UCSD-AML1 (cell line): ENCODE results near the gene LYVE1.

Experiments used
- DNase-seq: peaks from one replicate; lab custom pipeline; 2025; ENCODE audit not compliant: unreplicated experiment; lab: John Stamatoyannopoulos, UW

The LYVE1 gene

GRCh38 chr11:10594407-10594806 lies 25.9 kb upstream of the LYVE1 start:
- no peak for DNase-seq

- no peak for DNase-seq
Measured at GRCh38 chr11:10592331-10592730, 23.9 kb upstream of the LYVE1 start.

GRCh38 chr11:10591741-10592140 lies 23.3 kb upstream of the LYVE1 start:
- DNase-seq: no peak

DNA sequence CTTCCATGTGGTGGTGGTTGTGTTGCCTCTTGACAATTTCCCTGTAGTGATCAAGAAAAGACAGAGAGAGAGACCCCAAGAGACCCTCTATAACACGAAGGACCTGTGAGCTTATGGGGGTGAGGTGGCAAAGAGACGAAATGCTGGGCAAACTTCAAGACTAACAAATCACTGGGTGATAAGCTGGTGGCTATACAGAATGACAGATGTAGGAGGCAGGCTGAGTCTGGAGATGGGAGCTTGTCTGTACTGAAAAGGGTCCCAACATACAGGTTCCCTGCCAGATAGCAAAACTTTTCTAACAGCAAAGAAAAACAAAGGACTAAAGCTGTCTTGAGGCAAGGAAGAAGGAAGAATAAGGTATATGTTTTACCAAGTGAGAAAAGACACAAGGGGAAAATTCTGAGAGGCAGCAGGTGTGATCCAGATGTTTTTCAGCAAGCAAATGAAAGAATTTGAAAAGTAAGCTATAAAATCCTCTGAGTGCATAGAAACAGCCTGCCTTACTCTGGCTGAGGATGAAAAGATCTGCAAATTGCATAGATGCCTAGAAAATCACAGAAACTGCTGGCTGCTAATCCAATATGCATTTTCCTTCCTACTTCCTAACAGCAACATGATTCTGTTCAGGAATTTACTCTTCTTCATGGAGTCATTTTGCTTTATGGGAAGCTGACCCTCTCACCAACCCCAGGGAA lies 21.9 kb upstream of the LYVE1 start:
- DNase-seq: no peak

GRCh38 chr11:10588904-10589303 lies 20.4 kb upstream of the LYVE1 start:
- DNase-seq: no peak

GRCh38 chr11:10587995-10588394 lies 19.5 kb upstream of the LYVE1 start:
- DNase-seq: no peak

DNA sequence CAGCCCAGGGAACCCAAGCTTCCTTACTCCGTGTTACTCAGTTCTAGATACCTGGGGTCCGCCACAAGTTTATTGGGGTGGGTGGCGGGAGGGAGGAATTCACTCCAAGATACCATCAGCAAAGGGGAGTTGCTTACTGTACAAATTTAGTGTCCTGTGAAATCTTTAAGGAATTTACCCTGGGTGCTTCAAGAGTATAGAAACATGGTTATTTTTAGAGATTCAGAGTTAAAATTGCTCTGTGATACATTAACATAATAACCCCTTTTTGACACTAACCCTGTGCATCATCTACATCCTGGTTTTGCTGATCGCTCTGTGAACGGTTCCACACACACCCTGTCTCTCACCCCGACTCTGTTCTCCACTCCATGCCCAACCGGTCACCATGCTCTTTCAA lies 18.9 kb upstream of the LYVE1 start:
- DNase-seq: no peak

DNA sequence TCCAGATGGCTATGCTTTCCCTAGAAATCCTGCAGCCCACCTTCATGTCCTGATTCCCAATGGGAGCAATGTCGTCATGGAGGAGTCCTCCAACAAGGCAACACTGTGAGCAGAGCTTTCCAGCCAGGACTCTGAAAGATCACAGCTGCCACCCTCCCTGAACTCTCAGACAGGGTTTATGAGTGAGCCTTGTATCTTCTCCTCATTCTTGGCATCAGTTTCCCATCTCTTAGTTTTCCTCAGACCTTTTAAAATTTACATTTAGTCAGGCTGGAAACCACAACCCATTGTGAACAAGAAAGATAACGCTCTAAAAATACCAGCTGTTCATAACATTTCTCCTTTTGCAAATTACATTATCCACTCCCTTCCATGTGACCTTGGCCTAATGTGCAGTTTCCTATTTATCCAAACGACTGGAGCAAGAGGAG lies 15.6 kb upstream of the LYVE1 start:
- no peak for DNase-seq

DNA sequence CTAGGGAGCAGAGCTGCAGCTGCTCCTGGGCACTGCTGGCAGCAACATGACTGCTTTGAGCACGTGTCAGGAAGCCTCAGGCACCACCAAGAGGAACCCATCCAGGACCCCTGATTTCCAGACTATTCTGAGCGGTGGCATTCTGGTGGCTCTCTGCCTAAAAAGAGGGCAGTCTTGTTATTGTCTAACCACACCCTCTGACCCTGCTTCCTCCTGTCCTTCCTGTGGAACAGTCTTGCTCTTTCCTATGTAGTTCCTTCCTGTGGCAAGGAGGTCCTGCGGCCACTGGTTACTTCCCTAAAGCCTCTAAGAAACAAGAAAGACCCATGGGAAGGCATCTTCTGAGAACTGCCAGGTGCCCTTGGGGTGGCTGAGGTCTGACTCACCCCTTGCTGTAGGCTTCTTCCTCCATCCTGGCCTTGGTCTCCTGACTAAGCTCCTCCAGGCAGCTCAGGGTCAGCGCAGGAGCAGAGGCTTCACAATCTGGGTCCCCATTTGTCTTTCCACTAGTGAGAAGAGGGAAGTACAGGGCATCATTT lies 13.1 kb upstream of the LYVE1 start:
- DNase-seq: peak; percentile 84

DNA sequence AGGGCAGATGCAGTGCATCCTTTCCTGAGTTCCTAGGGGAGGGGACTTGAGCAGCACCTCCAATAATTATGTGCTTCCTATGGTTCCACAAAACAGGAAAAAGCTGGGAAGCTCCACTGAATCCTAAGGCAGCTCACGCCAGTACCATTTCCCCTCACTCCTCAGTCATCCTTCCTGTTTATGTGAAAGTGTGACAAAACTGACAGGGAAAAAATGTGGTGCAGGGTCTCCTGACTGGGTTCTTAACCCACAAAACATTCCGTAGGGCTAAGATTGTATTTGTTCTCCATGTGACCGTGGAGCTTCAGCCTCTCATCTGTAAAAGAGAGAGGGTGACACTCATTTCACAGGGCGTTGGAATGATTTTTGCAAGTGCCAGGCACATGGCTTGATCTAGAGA lies 12.2 kb upstream of the LYVE1 start:
- DNase-seq: no peak

- no peak for DNase-seq
Measured at GRCh38 chr11:10579700-10580099, 11.2 kb upstream of the LYVE1 start.

DNA sequence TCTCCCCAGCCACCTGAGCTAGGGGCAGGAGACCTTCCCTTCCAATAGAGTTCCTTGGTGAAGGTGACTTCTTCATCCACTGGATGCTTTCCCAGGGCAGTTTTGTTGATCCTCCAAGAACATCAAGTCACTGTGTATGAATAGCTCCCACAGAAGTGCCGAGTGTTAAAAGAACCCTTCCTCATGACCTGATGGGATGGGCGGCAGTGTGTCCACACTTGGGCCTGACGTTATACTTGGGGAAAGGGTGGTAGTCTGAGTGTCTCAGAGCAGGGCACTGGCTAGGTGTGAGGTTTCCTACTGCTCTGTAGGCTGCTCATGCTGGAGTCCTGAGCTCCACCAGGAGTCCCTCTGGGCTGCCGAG lies 7.6 kb upstream of the LYVE1 start:
- no peak for DNase-seq

DNA sequence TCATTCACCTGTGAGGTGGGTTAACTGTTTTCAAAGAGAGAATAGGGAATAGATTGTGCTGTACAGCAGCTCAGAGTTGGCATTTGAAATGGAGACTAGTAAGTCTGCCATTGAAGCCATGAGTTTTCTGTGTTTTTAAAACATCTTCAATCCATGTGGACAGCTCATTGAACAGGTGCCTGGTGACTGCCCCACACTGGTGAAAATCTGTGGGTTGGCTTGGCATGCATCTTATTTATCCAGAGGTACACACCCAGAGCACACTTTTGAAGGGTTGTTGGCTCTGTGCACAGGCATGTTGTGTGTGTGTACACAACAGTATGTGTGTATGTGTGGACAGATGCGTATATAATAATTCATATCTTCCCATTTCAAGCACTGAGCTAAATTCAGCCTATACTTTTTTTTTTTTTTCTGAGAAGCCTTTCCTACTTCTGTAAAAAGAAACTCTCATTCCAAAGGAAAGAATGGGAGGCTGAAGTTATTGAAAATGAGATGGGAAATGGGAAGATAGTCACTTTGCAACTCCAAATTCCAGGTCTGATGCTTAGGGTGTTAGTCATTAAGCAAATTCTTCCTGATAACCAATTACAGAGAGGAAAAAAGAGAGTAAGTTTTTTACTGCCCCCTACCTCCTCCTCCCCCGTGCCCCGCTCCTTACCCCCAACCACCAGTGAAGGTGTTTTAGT lies 7.0 kb upstream of the LYVE1 start:
- DNase-seq: no peak

- no peak for DNase-seq
Measured at GRCh38 chr11:10573556-10573955, 5.1 kb upstream of the LYVE1 start.

DNA sequence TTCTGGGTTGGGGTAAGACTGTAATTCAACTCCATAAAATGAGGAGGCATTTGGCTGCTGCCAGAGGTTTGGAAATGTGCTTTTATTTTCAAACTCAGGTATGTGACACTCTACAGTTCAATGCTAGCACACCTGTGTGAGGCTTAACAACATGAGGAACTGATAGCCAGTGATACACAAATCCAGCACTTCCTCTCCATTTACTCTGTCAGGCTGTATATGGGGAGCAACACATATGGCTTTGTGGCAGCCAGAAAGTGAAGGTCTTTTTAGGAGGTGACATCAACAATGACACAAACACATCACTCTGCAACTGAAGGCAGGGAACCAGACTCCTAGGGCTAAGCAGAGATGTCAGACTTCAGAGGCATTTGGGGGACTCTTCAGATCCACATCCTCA lies 4.6 kb upstream of the LYVE1 start:
- DNase-seq: no peak

DNA sequence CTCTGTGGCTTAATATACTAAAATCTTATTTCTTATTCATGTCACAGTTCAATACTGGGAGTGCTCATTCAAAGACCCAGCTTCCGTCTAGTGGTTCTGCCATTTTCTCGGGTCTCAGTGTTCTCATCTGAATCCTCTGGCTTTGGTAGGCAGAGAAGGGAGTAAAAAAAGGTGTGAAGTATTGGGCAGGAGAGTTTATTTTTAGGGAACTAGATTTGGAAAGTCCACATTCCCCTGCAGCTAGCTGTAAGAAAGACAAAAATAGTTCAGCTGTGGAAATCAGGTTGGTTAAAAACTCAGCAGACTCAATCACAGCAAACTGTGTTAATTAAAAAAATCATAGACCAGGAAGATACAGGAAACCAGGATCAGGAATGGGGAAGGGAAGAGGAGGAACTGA lies 4.1 kb upstream of the LYVE1 start:
- no peak for DNase-seq

- no peak for DNase-seq
Measured at GRCh38 chr11:10567446-10567845, 1.0 kb downstream of the LYVE1 start.

GRCh38 chr11:10566257-10566957 lies 2.1 kb downstream of the LYVE1 start:
- no peak for DNase-seq

DNA sequence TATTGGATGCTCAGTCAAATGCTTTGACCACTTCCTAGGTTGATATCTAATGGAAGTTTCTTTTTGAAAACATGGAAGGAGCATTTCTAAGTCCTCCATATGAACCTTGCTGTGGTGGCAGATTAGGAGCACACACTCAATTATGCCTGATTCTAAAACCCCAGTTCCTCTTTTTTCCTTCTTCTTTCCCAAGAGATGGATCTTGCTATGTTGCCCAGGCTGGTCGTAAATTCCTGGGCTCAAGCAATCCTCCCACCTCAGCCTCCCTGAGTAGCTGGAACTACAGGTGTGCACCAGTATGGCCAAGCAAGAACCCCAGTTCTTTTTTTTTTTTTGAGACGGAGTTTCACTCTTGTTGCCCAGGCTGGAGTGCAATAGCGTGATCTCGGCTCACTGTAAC lies 3.0 kb downstream of the LYVE1 start:
- DNase-seq: no peak

DNA sequence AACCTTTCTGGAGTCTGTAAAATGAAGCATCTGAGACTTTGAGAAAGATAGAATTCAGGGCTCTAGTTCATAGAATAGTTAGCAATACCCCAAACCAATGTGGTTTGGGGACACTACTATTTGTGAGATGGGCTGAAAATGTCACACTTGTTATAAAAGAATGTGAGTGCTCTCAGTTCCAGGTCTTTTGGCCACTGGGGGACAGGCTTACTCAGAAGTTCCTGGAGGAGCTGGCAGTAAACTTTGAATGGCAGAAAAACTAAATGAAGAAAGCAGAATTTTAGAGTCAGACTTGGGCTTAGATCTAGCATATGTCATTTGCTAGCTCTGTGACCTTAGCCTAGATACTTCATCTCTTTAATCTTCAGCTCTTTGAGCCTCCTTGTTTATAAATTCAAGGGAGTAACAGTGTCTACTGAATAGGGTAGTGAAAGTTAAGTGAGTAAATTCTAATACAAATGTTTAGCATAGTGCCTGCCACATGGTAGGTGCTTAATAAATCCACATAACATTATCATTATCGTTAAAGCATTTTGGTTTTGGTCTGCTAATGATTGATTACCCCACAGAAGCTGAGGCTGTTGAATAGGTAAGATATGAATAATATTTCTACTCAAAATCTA lies 3.7 kb downstream of the LYVE1 start:
- no peak for DNase-seq

- no peak for DNase-seq
Measured at GRCh38 chr11:10564030-10564429, 4.4 kb downstream of the LYVE1 start.

DNA sequence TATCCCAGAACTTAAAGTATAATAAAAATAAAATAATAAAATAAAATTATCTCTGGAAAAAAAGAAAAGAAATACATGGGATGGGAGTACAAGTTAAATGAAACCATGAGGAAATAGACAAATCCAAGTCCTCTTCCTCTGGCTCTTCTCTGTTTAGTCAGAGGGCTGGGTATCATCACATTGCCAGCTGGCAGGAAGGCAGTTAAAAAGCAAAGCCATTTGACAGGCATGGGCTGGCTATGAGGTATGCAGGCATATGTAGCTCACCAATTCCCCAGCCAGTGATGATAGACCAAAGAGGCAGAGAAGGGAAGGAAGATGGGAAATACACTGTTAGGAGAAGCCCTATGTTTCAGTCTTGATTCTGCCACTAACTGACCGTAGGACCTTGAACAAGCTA lies 6.5 kb downstream of the LYVE1 start:
- DNase-seq: no peak
